Measurements from ENCODE around the gene SCGB1C2. TPM values are rescaled to one million over a fixed set of nuclear protein-coding genes. Genes with fewer than 3 reads are reported as not detected.
"Not testable (repeated sequence)": the region's sequence is repeated elsewhere in the genome, so short reads cannot be mapped to it uniquely, and the experiment has no call there.

Gene SCGB1C2
- total RNA-seq, 1 donor from 2014 or later: not detected

- no peak for DNase-seq
Observed at GRCh38 chr17:149231-149630, 11.9 kb downstream of the SCGB1C2 start.

- DNase-seq: no peak
Observed at GRCh38 chr17:149897-150584, 12.7 kb downstream of the SCGB1C2 start.

GRCh38 chr17:151004-151403 is 13.6 kb downstream of the SCGB1C2 start:
- no peak for DNase-seq

GRCh38 chr17:151886-152859 is 14.8 kb downstream of the SCGB1C2 start:
- DNase-seq: no peak

GRCh38 chr17:152860-153420 is 15.6 kb downstream of the SCGB1C2 start:
- no peak for DNase-seq

- DNase-seq: no peak
Observed at GRCh38 chr17:153851-154250, 16.5 kb downstream of the SCGB1C2 start.

- no peak for DNase-seq
Observed at GRCh38 chr17:155576-155975, 18.2 kb downstream of the SCGB1C2 start.

GRCh38 chr17:156094-156621 is 18.8 kb downstream of the SCGB1C2 start:
- DNase-seq: no peak

- DNase-seq: no peak
Observed at GRCh38 chr17:156946-157345, 19.6 kb downstream of the SCGB1C2 start.

- DNase-seq: no peak
Observed at GRCh38 chr17:157901-158300, 20.5 kb downstream of the SCGB1C2 start.

GRCh38 chr17:158379-158778 is 21.0 kb downstream of the SCGB1C2 start:
- DNase-seq: no peak

- DNase-seq: no peak
Observed at GRCh38 chr17:159609-160008, 22.2 kb downstream of the SCGB1C2 start.

GRCh38 chr17:160336-160735 is 23.0 kb downstream of the SCGB1C2 start:
- no peak for DNase-seq

- no peak for DNase-seq
Observed at GRCh38 chr17:161481-161880, 24.1 kb downstream of the SCGB1C2 start.

GRCh38 chr17:162689-163088 is 25.3 kb downstream of the SCGB1C2 start:
- DNase-seq: no peak

GRCh38 chr17:163514-164098 is 26.2 kb downstream of the SCGB1C2 start:
- no peak for DNase-seq

- DNase-seq: peak; percentile 84
Observed at GRCh38 chr17:164303-165235, 27.2 kb downstream of the SCGB1C2 start.

GRCh38 chr17:165939-166338 is 28.6 kb downstream of the SCGB1C2 start:
- no peak for DNase-seq

GRCh38 chr17:168614-169013 is 31.2 kb downstream of the SCGB1C2 start:
- not testable (repeated sequence) for DNase-seq

GRCh38 chr17:170130-170670 is 32.8 kb downstream of the SCGB1C2 start:
- no peak for DNase-seq

GRCh38 chr17:171871-172270 is 34.5 kb downstream of the SCGB1C2 start:
- no peak for DNase-seq

Data from tongue (tissue), 2 donors.